Omental fat pad (tissue), 4 donors: ENCODE data around the gene DCP2. TPM values are rescaled to one million over a fixed set of nuclear protein-coding genes. Genes with fewer than 3 reads are reported as not detected.

Experiments used
- ATAC-seq: fragments of 150-250 bp; one replicate; pipeline ENCODE4 v1.9.1; 2016; ENCODE audit warnings: mild to moderate bottlenecking, moderate library complexity; ENCODE audit not compliant: low FRiP score
- DNase-seq: peaks from one replicate; pipeline ENCODE4 v3.0.0-alpha.2; 2019; ENCODE audit warnings: low spot score
- total RNA-seq, 4 donors: library from RNA; depleted of rRNA; stranded (reverse); fragments of >200 nt; gene quantifications; one replicate each; pipeline ENCODE4 v1.1.0, GENCODE V29; 2016
- TF ChIP-seq, protein P1 (sequence below), 3 donors: fragments of 450-650 bp; IDR thresholded peaks; one replicate each; pipeline ENCODE4 v1.5.1; 2016 to 2017; ENCODE audit warnings: antibody characterized with exemption in 3 of 3, mild to moderate bottlenecking in 3 of 3, moderate library complexity in 2 of 3

DCP2 gene
- total RNA-seq, 4 donors from 2014 or later: 22.2 to 53.4 (median 25.9) TPM

DNA sequence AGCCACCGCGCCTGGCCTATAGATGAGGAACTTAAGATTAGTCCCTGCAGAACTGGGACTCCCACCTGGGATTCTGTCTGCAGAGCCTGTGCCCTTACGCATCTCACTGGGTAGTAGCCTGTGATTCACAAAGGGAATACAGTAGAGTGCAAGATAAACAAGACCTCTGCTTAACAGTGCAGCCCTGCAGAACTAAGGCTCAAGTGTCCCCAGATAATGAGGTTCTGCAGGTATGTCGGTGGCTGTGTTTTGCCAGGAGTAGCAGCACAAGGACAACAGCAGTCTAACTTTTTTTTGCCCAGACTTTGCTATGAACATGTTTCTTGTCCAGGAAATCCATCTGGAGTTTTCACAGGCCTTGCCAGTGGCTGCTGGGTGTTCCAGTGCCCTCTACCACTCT, 59.7 kb downstream of the DCP2 start:
- TF ChIP-seq, protein P1, sequence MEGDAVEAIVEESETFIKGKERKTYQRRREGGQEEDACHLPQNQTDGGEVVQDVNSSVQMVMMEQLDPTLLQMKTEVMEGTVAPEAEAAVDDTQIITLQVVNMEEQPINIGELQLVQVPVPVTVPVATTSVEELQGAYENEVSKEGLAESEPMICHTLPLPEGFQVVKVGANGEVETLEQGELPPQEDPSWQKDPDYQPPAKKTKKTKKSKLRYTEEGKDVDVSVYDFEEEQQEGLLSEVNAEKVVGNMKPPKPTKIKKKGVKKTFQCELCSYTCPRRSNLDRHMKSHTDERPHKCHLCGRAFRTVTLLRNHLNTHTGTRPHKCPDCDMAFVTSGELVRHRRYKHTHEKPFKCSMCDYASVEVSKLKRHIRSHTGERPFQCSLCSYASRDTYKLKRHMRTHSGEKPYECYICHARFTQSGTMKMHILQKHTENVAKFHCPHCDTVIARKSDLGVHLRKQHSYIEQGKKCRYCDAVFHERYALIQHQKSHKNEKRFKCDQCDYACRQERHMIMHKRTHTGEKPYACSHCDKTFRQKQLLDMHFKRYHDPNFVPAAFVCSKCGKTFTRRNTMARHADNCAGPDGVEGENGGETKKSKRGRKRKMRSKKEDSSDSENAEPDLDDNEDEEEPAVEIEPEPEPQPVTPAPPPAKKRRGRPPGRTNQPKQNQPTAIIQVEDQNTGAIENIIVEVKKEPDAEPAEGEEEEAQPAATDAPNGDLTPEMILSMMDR (IDR thresholded peaks at IDR 0.05): no peak
- ATAC-seq: no peak
- DNase-seq: no peak

DNA sequence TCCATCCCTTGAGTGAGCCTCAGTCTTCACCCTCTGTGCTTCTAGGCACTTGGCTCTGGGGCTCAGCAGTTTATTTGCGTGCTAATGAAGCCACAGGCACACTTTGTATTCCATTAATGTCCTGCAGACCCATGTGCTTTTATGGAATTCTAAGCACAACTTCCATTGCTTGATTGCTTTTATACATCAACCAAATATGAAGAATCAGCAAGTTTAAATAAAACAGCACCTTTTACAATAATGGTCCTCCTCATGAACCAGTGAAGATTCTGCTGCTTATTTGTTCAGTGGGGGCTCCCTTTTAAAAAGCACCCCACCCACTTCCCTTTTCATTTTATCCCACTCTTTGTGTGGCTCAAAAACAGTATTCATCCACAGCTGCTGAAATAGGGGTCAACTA, 60.2 kb downstream of the DCP2 start:
- ATAC-seq (no peak), DNase-seq (no peak)
- TF ChIP-seq, protein P1 (IDR thresholded peaks at IDR 0.05): no peak

- DNase-seq: no peak
- TF ChIP-seq, protein P1 (IDR thresholded peaks at IDR 0.05): no peak
- ATAC-seq: no peak
These were observed 61.5 kb downstream of the DCP2 start for GRCh38 chr5:113038136-113038535.

GRCh38 chr5:113038714-113039113, 62.1 kb downstream of the DCP2 start:
- DNase-seq: no peak
- ATAC-seq: no peak
- TF ChIP-seq, protein P1 (IDR thresholded peaks at IDR 0.05): no peak

DNA sequence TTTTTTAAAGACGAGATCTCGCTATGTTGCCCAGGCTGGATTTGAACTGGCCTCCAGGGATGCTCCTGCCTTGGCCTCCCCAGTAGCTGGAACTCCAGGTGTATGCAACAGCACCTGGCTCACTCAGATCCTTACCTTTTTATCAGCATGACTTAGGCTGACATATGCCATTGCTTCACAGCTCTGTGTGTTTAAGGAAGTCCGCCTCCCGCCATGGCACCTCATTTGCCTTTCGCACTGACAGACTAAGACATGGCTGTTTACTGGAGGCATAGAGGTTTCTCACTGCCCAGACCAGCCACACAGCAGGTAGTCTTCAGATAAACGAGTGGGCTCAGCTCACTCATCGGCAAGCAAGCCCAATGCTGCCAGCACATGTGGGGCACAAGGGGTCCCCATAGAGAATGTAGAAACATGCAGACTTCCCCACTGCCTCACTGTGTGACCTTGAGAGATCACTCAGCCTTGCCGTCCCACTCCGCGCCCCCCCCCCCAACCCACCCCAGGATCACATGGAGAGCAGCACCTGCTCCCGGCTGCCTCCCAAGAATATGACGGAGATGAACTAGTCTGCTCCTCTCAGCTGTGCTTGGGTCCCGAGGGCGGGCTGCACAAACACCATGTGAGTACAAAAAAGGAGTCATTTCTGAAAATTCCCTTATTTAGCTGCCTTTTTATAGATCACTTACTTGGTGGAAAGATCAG, 62.8 kb downstream of the DCP2 start:
- TF ChIP-seq, protein P1 (IDR thresholded peaks at IDR 0.05): no peak
- no peak for ATAC-seq
- no peak for DNase-seq

- ATAC-seq: no peak
- no peak for DNase-seq
- TF ChIP-seq, protein P1 (IDR thresholded peaks at IDR 0.05): no peak
These were observed 63.3 kb downstream of the DCP2 start for GRCh38 chr5:113039934-113040285.

- ATAC-seq (no peak), DNase-seq (no peak)
- TF ChIP-seq, protein P1 (IDR thresholded peaks at IDR 0.05): no peak
These were observed 64.2 kb downstream of the DCP2 start for GRCh38 chr5:113040672-113041260.
